SK-N-MC (cell line): ENCODE results near the gene ADARB2.

Experiments used
- EZH2 ChIP-seq: fragments of 200-600 bp; sonication (generic); IDR thresholded peaks from one replicate; pipeline ENCODE4 v1.6.1; 2017; ENCODE audit warnings: antibody characterized with exemption
- POLR2AphosphoS5 ChIP-seq: IDR thresholded peaks from 2 replicates; pipeline ENCODE4 v1.6.1; 2012; ENCODE audit warnings: mild to moderate bottlenecking, low read depth, low read length, borderline replicate concordance

- TF ChIP-seq EZH2 (no peak), POLR2AphosphoS5 (no peak)
Observed at GRCh38 chr10:1489801-1490200, 247.5 kb downstream of the ADARB2 start.
